ENCODE measurements around the gene PELO.

DNA sequence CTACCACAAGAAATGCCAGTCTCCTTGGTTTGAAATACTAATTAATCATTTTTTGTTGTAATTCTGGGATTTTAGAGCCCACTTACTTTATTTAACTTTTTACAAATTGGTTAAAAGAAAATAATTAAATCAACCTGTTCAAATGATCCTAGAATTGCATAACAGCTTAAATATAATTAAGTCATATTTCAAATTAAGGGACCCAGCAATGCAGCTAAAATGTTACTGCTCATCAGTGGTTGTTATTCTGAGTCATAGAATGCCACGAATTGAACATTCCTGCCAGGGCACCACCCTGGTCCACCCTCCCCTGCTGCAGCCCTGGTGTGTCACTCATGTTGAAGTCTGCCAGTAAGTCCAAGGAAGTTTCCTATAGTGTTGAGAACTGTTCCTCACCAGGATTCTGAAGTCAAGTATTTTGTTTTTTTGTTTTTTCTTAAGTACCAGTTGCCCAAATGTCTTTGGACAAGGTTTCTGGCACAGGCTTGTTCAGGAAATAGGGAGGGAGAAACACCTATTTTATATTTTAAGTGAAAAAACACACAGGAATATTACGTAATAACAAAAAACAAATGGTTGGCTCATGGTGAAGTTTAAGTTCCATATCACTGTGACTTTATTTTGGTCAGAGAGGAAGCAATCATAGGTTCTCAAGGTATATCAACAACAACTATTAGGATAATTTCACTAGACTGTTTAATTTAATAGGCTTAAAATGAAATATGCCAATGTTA is 4.3 kb upstream of the PELO start:
- TF ChIP-seq, protein P1, sequence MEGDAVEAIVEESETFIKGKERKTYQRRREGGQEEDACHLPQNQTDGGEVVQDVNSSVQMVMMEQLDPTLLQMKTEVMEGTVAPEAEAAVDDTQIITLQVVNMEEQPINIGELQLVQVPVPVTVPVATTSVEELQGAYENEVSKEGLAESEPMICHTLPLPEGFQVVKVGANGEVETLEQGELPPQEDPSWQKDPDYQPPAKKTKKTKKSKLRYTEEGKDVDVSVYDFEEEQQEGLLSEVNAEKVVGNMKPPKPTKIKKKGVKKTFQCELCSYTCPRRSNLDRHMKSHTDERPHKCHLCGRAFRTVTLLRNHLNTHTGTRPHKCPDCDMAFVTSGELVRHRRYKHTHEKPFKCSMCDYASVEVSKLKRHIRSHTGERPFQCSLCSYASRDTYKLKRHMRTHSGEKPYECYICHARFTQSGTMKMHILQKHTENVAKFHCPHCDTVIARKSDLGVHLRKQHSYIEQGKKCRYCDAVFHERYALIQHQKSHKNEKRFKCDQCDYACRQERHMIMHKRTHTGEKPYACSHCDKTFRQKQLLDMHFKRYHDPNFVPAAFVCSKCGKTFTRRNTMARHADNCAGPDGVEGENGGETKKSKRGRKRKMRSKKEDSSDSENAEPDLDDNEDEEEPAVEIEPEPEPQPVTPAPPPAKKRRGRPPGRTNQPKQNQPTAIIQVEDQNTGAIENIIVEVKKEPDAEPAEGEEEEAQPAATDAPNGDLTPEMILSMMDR (IDR thresholded peaks at IDR 0.05; ENCODE audit: low read depth, low read length, poor library complexity, severe bottlenecking) = no peak
- TF ChIP-seq EZH2phosphoT487 (IDR thresholded peaks at IDR 0.05; ENCODE audit: borderline replicate concordance, low read length) = no peak

Measured in DOHH2 (cell line).